Adrenal gland (tissue), 19 donors: Measurements from ENCODE around the gene HEXIM1. TPM values are rescaled to one million over a fixed set of nuclear protein-coding genes. Genes with fewer than 3 reads are reported as not detected.
A peak's percentile ranks its signal among the peaks of the same experiment; 100 is the strongest.

ENCODE experiments used
- DNase-seq, 7 donors: peaks; one replicate each; pipeline ENCODE4 v3.0.0-alpha.2; 2019 to 2020
- H3K27ac ChIP-seq, 5 donors: fragments of 200-600 bp; sonication (generic) in 4 of 5; 1 replicate in 3 of 5; 2 replicates in 2 of 5; pipeline versions ENCODE4 v1.5.1 to v1.8.0; 2016 to 2020; ENCODE audit warnings: mild to moderate bottlenecking in 1 of 5
- H3K27me3 ChIP-seq: fragments of 200-600 bp; 2 replicates; pipeline ENCODE4 v1.8.0; 2021
- H3K36me3 ChIP-seq, 2 donors: fragments of 200-600 bp; replicated peaks in 1 of 2; 1 replicate in 1 of 2; 2 replicates in 1 of 2; pipeline versions ENCODE4 v1.5.1 to v1.8.0; 2018 to 2022
- H3K4me1 ChIP-seq, 2 donors: fragments of 200-600 bp; replicated peaks in 1 of 2; 1 replicate in 1 of 2; 2 replicates in 1 of 2; pipeline versions ENCODE4 v1.5.1 to v1.8.0; 2018 to 2021
- H3K4me3 ChIP-seq, 4 donors: fragments of 200-600 bp; sonication (generic) in 3 of 4; one replicate each; pipeline ENCODE4 v1.5.1; 2016 to 2018
- H3K9me3 ChIP-seq, 3 donors: fragments of 200-600 bp; sonication (generic) in 1 of 3; replicated peaks in 1 of 3; 1 replicate in 2 of 3; 2 replicates in 1 of 3; pipeline versions ENCODE4 v1.5.1 to v1.8.0; 2016 to 2021
- CTCF ChIP-seq, 6 experiments: fragments of 450-650 bp in 4 of 6; fragments of 200-600 bp in 2 of 6; sonication (generic) in 1 of 6; IDR thresholded peaks; 1 replicate in 5 of 6; 2 replicates in 1 of 6; pipeline versions ENCODE4 v1.5.1 to v1.8.0; 2016 to 2021; ENCODE audit warnings: antibody characterized with exemption in 6 of 6, mild to moderate bottlenecking in 2 of 6, moderate library complexity in 1 of 6
- POLR2A ChIP-seq, 2 donors: fragments of 450-650 bp; IDR thresholded peaks; one replicate each; pipeline ENCODE4 v1.6.1; 2017; ENCODE audit warnings: antibody characterized with exemption in 2 of 2, mild to moderate bottlenecking in 2 of 2, moderate library complexity in 1 of 2
- WGBS, 4 donors: extraction: QIAGEN DNeasy Blood & Tissue Kit in 2 of 4; methylation state at CpG; one replicate each; pipeline versions ENCODE4 v1.1.5 to v1.1.7; 2013 to 2017; 5-methylcytosine and 5-hydroxymethylcytosine counted together
- intact Hi-C, 2 donors: fragments of 100-400 bp; cut with DNase I; formaldehyde crosslinking; loops; one replicate each; pipeline versions ENCODE4 v1.14.1 to v1.15.0; 2022 to 2023
- long read RNA-seq, 10 donors: library from polyadenylated mRNA in 3 of 10; unstranded in 2 of 10; stranded (forward) in 1 of 10; transcript quantifications; one replicate each; pipeline ENCODE4 v2.0.0 and lab custom pipeline, GENCODE V29; 2021 to 2026
- polyA plus RNA-seq, 3 donors: library from polyadenylated mRNA; stranded (reverse); fragments of 200-250 nt in 2 of 3; fragments of 350-450 nt in 1 of 3; fragmentation: Illumina TruSeq in 1 of 3; extraction: RNeasy Lipid Tissue Mini Kit (QIAGEN cat#74804) in 1 of 3; gene quantifications; one replicate each; pipeline ENCODE4 v1.2.3, GENCODE V29; 2013 to 2014
- total RNA-seq, 9 donors: library from RNA; depleted of rRNA in 4 of 9; stranded (reverse); fragments of >200 nt in 4 of 9; fragments of 120-200 nt in 1 of 9; fragmentation: NEBNext Ultra II Directional in 1 of 9; extraction: Animal tissue kit (Norgen Biotek cat#: 25700) in 1 of 9; gene quantifications; one replicate each; pipeline versions ENCODE4 v1.1.0 to v1.2.4, GENCODE V29; 2013 to 2023
- donor health status: healthy with polysubstance abuse.
- donor health status: Bipolar disorder and iron deficiency.
- donor health status: DM: yes; HTN: yes; CAD: no.
- donor health status: DM: no; HTN: no; CAD: no.
- donor health status: DM: no; HTN: no; CAD: no.
- donor health status: DM: yes; HTN: yes; CAD: no.

HEXIM1 gene
- total RNA-seq, result 100 to 1,000 TPM in 1 of 9 donors, 10 to 100 TPM in 8; 19.4 to 159 (median 44.0) TPM
- 10 to 100 TPM; 23.3 to 26.0 (median 24.4) TPM for polyA plus RNA-seq
- long read RNA-seq, donor 1, transcript HEXIM1-201 (1 exons, 3,600 nt), result major isoform, 99 of 99 reads
- long read RNA-seq, donor 1, partial matches to known transcripts, result 0 of 99 reads
- long read RNA-seq, donor 1, other reads (novel, unspliced or antisense), result 0 of 99 reads
- long read RNA-seq, donor 2, transcript HEXIM1-201 (1 exons, 3,600 nt), result major isoform, 95 of 95 reads
- long read RNA-seq, donor 2, partial matches to known transcripts, result 0 of 95 reads
- long read RNA-seq, donor 2, other reads (novel, unspliced or antisense), result 0 of 95 reads
- long read RNA-seq, donor 3, transcript HEXIM1-201 (1 exons, 3,600 nt), result major isoform, 55 of 55 reads
- long read RNA-seq, donor 3, partial matches to known transcripts, result 0 of 55 reads
- long read RNA-seq, donor 3, other reads (novel, unspliced or antisense), result 0 of 55 reads
- long read RNA-seq, donor 4, partial matches to known transcripts, result 0 of 4 reads
- long read RNA-seq, donor 4, other reads (novel, unspliced or antisense), result 0 of 4 reads
- long read RNA-seq, donor 5, transcript HEXIM1-201 (1 exons, 3,600 nt), result major isoform, 35 of 35 reads
- long read RNA-seq, donor 5, partial matches to known transcripts, result 0 of 35 reads
- long read RNA-seq, donor 5, other reads (novel, unspliced or antisense), result 0 of 35 reads
- long read RNA-seq, donor 6, transcript HEXIM1-201 (1 exons, 3,600 nt), result major isoform, 13 of 13 reads
- long read RNA-seq, donor 6, partial matches to known transcripts, result 0 of 13 reads
- long read RNA-seq, donor 6, other reads (novel, unspliced or antisense), result 0 of 13 reads
- long read RNA-seq, donor 7, transcript HEXIM1-201 (1 exons, 3,600 nt), result major isoform, 61 of 61 reads
- long read RNA-seq, donor 7, partial matches to known transcripts, result 0 of 61 reads
- long read RNA-seq, donor 7, other reads (novel, unspliced or antisense), result 0 of 61 reads
- long read RNA-seq, donor 8, transcript HEXIM1-201 (1 exons, 3,600 nt), result major isoform, 143 of 143 reads
- long read RNA-seq, donor 8, partial matches to known transcripts, result 0 of 143 reads
- long read RNA-seq, donor 8, other reads (novel, unspliced or antisense), result 0 of 143 reads
- long read RNA-seq, donor 9, transcript HEXIM1-201 (1 exons, 3,600 nt), result major isoform, 56 of 56 reads
- long read RNA-seq, donor 9, partial matches to known transcripts, result 0 of 56 reads
- long read RNA-seq, donor 9, other reads (novel, unspliced or antisense), result 0 of 56 reads
- long read RNA-seq, donor 10, transcript HEXIM1-201 (1 exons, 3,600 nt), result major isoform, 36 of 36 reads
- long read RNA-seq, donor 10, partial matches to known transcripts, result 0 of 36 reads
- long read RNA-seq, donor 10, other reads (novel, unspliced or antisense), result 0 of 36 reads

GRCh38 chr17:45148183-45149036 is at the start of gene HEXIM1:
Gene HEXIM1 (plus strand): TSS chr17:45148475. CDS start chr17:45149191, 716 bp downstream.
- peak within 1 kb of the TSS; percentile 69 to 97 (median 86) for H3K4me3 ChIP-seq
- no peaks in the 10 kb centered on the region for H3K36me3 ChIP-seq
- H3K9me3 ChIP-seq, result no peaks in the 10 kb centered on the region
- no peaks in the 10 kb centered on the region for H3K27me3 ChIP-seq
- intact Hi-C loops, result no loop called here
- TF ChIP-seq POLR2A (IDR thresholded peaks at IDR 0.05) (peak; percentile 99 to 100), CTCF (IDR thresholded peaks at IDR 0.05) (peak in 2 of 6 experiments; percentile 9 to 18)
- peak; percentile 98 to 100 (median 99) for DNase-seq
- H3K4me1 ChIP-seq, result peaks cover 39 to 52% of the 10 kb centered on the region in 2 donors
- 0 to 1% (median 0%) methylated on average over 41 to 58 of the region's 58 CpGs for WGBS, 4 donors
- peak within 1 kb of the TSS; percentile 95 to 99 (median 96) for H3K27ac ChIP-seq

GRCh38 chr17:45098869-45099616 is 49.2 kb upstream of the HEXIM1 start:
- no peaks in the 10 kb centered on the region for H3K9me3 ChIP-seq
- intact Hi-C loops, result loop anchor here in 1 of 2 donors (5.0 kb wide), 1 partner anchor 177 kb away; no protein-coding TSS in a partner anchor
- DNase-seq, result peak; percentile 88 to 98 (median 95)
- peak overlapping the region in 3 of 5 donors; percentile 48 to 66 (median 56) for H3K27ac ChIP-seq
- H3K27me3 ChIP-seq, result no peaks in the 10 kb centered on the region
- TF ChIP-seq CTCF (IDR thresholded peaks at IDR 0.05) (peak; percentile 82 to 93 (median 90)), POLR2A (IDR thresholded peaks at IDR 0.05) (no peak)
- H3K4me1 ChIP-seq, result peaks cover 13 to 46% of the 10 kb centered on the region in 2 donors
- H3K36me3 ChIP-seq, result peaks cover 0 to 74% of the 10 kb centered on the region in 2 donors
- H3K4me3 ChIP-seq, result no peak overlapping the region
- WGBS, 4 donors, result 6 to 45% (median 32%) methylated on average over 4 to 9 of the region's 9 CpGs

GRCh38 chr17:45101546-45101882 is 46.8 kb upstream of the HEXIM1 start:
- no peak for TF ChIP-seq CTCF (IDR thresholded peaks at IDR 0.05)
- TF ChIP-seq POLR2A (IDR thresholded peaks at IDR 0.05), result no peak
- 58 to 74% (median 64%) methylated on average over 8 to 9 of the region's 9 CpGs for WGBS, 4 donors
- no peaks in the 10 kb centered on the region for H3K9me3 ChIP-seq
- no peak for DNase-seq
- no peaks in the 10 kb centered on the region for H3K27me3 ChIP-seq
- H3K27ac ChIP-seq, result peak overlapping the region in 4 of 5 donors; percentile 61 to 80 (median 72)
- no peak overlapping the region for H3K4me3 ChIP-seq
- peaks cover 0 to 77% of the 10 kb centered on the region in 2 donors for H3K36me3 ChIP-seq
- intact Hi-C loops, result loop anchor here in 1 of 2 donors (10.0 kb wide), 1 partner anchor 187 kb away; the partner anchor contains the start of gene GFAP
- peaks cover 4 to 36% of the 10 kb centered on the region in 2 donors for H3K4me1 ChIP-seq
